GM19193 (cell line): ENCODE measurements around the gene CSNK1G1.

Experiments
- POLR2A ChIP-seq: IDR thresholded peaks from 4 replicates; pipeline ENCODE4 v1.6.1; 2011; ENCODE audit not compliant: insufficient read depth, insufficient read length; ENCODE audit errors: extremely low read depth

The CSNK1G1 gene

DNA sequence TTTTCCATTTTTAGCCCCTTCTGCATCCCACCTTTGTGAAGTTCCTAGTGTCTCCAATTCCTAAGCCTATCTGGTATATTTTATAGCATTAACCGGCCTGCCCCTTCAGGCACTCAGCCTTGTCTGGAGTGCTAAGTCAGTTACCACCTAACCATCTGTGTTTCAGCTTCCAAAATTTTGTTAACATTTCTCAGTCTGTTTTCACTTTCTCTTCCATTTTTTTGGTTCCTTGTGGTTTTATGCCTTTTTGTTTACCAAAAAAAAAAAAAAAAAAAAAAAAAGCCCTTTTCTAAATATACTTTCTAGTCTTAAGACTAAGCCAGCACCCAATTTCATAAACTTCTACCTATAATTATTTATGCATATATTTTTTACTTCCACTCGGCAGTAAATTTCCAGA is 92.4 kb downstream of the CSNK1G1 start:
- TF ChIP-seq POLR2A = no peak

DNA sequence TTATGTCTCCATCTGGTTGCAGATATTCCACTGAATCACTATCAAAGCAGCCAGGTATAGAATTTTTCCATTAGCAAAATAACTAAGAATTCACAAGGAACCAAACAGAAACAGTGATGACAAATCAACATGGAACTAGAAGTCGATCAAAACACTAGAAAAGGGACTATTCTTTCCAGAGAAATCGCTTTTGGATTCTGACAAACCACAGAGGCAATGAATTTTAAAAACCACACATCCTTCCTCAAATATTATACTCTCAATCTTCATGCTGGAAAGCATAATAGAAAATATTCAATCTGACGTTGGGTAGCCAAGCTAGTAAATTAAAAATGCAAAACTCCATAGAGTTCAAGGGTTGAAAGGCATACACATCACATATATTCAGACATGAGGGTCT is 99.9 kb downstream of the CSNK1G1 start:
- TF ChIP-seq POLR2A = no peak

DNA sequence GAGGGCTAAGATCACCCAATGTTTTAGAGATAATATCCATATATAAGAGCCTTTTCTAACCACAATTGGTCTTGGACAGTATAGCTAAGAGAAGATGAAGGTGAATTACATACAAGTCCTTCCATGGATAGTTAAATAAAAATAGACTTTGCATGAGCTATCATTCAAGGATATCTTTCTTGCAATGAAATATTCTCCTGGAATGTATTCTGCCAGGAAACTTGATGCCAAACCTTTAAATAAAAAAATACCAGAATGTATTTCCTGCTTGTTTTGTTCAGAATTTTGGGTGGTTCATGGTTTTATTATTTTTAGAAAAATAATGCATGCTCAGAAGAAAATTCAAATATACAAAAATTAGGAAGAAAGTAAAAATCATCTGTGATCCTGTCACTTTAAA is 104.3 kb downstream of the CSNK1G1 start:
- no peak for TF ChIP-seq POLR2A

DNA sequence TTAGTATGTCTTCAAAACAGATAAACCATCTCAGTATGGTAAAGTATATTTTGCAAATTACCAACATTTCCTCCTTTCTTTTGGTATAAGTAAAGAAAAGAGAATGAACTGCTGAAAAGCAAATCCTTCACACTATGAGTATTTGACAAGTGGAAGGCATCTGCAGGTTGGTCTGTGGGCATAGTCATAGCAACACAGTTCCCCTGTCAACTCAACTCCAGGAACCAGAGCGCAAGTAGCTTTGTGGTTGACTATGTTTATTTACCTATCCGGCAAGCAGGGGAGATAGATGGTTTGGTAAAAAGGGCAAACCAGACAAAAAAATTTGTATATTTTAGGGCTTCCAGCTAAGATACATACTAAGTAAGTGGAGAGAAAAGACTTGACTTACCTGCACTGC is 104.9 kb downstream of the CSNK1G1 start:
- TF ChIP-seq POLR2A = no peak

DNA sequence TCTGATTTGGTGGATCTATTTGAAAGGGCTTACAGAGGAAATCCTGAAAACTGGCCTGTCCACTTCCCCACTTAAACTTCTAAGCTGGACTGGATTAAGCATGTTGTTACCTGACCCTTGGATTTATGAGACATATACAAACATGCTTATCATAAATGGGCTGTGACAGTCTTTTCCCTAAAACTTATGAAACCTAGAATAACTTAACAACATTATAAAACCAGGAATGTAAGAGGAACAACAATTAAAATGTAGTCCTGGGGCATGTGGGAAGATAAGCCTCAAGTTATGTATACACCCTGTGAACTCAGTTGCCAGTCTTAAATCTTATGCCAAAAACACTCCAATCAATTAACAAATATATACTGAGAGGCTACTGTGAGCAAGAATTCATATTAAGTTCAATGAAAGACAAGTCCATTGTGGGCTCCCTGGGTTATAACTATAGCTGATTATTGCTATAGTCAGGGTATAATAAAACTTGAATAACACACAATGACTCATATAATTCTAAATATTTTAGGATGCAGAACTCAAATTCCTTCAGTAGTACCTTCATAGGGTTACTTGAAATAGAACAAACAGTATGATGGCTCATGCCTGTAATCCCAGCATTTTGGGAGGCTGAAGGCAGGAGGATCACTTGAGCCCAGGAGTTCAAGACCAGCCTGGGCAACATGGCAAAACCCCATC is 105.9 kb downstream of the CSNK1G1 start:
- TF ChIP-seq POLR2A = no peak

DNA sequence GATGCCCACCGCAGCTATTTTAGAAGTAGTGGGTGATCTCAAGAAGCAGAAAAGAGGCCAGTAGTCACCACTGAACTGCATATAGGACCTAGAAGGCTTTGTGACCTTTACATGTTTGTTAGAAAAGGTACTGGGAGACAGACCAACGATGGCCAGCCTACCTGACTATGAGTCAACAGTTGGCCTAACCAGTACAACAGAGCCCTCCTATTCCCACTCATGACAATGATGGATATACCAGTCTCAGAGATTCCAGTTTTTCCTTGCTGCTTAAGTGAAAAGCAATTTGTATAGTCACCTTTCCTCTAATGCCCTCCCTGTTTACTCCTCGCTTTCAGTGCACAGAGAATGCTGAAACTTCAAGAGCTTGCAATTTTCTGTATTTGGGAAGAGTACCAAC is 106.6 kb downstream of the CSNK1G1 start:
- no peak for TF ChIP-seq POLR2A

DNA sequence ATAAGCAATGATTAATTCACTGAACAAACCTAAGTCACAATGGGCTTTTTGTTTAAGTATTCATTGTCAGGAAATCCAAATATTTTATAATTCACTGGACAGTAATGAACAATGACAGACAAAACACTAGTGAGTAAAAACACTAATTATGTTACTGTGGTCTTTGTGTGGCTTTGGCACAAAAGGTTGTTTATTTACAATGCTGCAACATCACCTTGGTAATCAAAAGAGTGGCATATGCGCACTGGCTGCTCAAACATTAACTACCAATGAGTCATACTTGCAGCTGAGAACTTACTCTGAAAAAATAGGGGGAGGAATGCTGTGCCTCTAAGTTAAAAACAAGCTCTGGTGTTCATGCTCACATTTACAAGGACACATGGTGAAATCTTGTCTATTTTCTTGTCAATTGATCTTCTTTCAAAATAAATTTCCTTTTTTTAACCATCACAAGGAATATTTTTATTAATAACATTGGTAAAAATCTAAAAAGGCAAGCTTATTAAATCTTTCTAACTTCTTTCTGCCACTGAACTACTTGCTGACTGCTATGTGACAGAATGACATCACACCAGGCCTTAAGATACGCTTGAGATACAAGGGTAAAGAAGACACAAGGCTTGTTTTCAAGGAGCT is 107.9 kb downstream of the CSNK1G1 start:
- TF ChIP-seq POLR2A = no peak

DNA sequence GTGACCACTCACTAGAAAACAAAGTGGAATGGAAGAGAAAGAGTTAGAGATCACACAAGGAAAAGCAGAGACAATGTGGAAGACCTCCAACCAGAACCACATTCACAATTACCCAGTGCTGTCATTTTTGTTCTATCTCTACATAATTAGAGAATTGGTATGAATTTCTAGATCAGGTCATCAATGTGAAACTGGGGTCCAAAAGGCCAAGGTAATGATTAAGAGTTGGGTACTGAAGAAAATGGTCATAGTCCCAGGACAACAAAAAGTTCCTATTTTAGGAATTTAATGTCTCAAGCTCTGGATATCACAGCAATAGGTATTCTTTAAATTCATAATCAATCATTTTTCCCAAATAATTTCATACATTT is 108.5 kb downstream of the CSNK1G1 start:
- TF ChIP-seq POLR2A = no peak

DNA sequence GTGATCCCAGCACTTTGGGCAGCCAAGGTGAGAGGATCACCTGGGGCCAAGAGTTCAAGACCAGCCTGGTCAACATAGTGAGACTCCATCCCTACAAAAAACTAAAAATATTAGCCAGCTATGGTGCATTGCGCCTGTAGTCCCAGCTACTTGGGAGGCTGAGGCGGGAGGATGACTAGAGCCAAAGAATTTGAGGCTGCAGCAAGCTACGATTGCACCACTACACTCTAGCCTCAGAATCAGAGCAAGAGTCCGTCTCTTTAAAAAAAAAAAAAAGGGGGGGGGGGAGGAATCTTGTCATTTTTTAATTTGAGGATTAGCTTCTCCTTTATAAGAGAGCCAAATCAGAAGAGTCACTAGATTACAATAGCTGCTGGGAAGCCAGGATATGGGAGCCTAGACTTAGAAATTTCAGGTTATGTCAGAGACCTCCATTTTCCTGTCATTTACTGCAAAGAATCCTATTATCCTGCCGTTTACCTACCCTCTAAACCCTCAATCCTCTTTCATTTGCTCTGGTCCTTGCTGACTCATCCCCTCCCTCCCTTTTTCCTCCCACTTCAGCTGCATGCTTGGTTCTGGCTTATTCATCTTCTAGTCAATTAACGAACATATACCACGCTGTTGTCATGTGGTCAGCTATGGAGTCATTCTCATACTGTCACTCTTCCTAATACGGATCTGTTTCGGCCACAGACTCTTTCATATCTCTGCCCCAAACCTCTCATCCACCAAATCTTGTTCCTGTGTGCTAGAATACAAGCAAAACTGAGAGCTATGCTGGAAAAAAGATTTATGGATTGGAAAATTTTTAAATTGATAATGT is 109.4 kb downstream of the CSNK1G1 start:
- TF ChIP-seq POLR2A = no peak

DNA sequence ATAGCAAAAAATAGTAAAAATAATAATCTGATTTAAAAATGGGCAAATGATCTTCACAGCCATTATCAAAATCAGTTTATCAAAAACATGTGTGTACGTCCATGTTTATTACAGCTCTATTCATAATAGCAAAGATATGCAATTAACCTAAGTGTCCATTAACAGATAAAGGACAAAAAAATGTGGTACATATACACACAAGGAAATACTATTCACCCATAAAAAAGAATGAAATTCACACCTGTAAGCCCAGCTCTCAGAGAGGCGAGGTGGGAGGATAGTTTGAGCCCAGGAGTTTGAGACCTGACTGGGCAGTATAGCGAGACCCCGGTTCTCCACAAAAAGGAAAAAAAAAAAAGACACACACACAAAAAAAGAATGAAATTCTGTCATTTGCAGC is 110.6 kb downstream of the CSNK1G1 start:
- no peak for TF ChIP-seq POLR2A

DNA sequence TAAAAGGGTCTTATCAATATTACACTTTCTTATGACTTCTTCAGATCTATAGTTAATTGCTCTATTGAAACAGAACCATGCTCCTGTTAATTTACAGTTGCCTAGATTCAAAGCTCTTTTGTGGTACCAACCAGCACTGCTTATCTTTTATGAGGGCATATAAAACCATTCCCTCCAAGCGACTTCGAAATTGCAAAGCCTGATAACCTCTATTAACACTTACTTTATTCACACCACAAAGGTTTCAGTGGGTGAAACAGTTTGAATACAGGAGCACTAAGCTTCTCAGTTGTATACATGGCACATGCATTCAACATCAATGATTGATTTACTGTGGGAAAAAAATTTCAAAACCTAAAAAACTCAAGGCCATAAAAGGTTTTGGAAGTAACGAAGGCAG is 118.3 kb downstream of the CSNK1G1 start:
- no peak for TF ChIP-seq POLR2A

DNA sequence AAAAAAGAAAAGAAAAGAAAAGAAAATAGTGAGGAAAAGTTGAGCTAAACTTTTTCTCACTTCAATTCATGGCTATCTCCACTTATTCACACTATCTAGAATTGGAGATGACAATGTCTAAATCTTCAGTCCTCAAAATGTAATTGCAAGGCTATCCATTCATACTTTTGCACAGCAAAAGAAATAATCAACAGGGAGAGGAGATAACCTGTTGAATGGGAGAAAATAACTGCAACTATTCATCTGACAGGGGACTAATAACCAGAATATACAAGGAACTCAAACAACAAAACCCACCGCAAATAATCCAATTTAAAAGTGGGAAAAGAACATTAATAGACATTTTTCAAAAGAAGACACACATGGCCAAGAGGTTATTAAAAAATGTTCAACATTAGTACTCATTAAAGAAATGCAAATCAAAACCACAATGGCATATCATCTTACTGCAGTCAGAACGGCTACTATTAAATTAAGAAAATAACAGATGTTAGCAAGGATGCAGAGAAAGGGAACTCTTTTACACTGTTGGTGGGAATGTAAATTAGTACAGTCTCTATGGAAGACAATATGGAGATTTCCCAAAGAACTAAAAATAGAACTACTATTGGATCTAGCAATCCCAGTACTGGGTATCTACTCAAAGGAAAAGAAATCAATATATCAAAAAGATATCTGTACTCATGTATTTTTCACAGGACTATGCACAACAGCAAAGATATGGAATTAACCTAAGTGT is 119.6 kb downstream of the CSNK1G1 start:
- TF ChIP-seq POLR2A = no peak

DNA sequence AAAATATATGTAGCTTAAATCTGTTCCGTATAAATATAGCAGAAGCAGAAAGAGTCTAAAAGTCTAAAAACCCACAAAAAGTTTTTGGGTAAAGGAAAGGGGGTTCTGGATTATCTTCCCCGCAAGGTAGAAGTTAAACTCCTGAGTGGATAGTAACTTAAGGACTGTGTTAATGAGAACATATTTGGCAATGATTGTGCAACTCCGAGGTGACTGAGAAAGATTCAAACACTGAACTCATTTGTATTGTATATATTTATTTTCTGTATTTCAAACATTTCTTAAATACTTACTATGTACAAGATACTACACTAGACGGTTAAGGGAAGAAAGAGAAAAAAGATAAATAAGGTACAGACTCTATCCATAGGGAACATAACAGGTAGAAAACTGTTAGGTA is 120.4 kb downstream of the CSNK1G1 start:
- TF ChIP-seq POLR2A = no peak

DNA sequence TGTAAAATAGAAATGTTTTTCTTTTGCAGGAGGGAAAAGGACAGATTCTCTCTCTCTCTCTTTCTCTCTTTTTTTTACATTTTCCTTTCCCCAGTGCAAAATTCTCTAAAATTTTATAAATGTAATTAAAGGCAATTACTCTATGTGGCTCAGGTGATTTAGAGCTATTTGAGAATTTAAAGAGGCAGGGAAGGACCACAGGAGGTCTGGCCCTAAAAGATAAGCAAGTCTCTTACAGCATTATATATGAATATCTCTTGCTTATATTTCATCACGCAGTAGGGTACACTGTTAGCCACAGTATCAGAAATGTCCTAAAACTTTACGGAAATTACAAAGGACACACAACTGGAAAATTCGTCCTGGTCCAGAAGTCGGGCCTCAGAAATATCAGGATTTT is 122.7 kb downstream of the CSNK1G1 start:
- no peak for TF ChIP-seq POLR2A

DNA sequence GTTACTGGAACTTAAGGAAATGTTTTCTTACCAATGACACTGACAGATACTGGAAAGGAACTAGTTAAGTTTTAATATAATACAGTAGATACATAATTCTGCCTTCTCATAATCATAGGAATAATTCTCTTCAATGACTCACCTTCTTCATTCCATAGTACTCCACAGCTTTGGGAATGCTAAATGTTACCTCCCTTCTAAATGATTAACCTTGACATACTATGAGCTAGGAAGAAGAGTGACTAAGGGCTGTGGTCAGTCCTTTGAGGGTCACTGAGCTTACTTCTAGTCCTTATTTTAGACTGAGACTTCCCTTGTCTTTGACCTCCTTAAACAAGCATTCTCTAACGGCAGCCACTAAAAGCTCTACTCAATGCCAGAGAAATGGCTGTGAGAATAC is 123.6 kb downstream of the CSNK1G1 start:
- no peak for TF ChIP-seq POLR2A

DNA sequence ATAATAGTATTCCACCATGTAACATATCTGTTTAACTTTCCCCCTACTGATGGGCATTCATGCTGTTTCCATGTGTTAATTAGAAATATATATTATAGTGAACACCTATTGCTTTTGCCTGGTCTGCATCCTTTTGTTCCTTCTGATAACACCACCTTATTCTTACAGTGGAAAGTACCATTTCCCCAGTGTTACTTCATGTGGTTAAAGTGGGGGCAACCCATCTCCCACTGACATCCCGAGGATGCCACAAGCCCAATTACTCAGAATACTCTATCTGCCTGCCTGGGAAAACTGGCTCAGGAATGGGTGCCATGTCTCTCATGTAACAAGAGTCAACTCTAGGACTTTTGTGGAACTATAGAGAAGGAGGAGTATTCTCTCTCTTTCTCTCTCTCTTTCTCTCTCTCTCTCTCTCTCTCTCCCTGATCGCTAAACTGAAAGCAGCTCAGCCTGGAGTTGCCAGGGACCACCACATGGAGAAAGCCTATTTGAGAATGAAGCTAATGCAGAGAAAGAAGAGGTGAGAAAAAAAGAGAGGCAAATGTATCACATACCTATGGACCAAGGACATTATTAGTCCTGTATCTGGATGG is 126.7 kb downstream of the CSNK1G1 start:
- no peak for TF ChIP-seq POLR2A

DNA sequence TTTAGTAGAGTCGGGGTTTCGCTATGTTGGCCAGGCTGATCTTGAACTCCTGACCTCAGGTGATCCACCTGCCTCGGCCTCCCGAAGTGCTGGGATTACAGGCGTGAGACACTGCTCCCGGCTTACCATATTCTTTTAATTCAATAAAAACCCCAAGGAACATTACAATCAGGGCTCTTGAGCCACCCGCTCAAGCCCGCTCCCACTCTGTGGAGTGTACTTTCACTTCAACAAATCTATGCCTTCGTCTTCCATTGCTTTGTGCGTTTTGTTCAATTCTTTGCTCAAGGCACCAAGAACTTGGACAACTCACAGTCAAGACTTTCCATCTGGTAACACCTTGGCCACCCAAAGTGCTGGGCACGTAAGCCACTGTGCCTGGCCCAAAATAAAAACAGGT is 130.2 kb downstream of the CSNK1G1 start:
- TF ChIP-seq POLR2A = no peak
